ENCODE data around the gene JMJD8.
A peak's percentile ranks its signal among the peaks of the same experiment; 100 is the strongest.

Gene JMJD8

DNA sequence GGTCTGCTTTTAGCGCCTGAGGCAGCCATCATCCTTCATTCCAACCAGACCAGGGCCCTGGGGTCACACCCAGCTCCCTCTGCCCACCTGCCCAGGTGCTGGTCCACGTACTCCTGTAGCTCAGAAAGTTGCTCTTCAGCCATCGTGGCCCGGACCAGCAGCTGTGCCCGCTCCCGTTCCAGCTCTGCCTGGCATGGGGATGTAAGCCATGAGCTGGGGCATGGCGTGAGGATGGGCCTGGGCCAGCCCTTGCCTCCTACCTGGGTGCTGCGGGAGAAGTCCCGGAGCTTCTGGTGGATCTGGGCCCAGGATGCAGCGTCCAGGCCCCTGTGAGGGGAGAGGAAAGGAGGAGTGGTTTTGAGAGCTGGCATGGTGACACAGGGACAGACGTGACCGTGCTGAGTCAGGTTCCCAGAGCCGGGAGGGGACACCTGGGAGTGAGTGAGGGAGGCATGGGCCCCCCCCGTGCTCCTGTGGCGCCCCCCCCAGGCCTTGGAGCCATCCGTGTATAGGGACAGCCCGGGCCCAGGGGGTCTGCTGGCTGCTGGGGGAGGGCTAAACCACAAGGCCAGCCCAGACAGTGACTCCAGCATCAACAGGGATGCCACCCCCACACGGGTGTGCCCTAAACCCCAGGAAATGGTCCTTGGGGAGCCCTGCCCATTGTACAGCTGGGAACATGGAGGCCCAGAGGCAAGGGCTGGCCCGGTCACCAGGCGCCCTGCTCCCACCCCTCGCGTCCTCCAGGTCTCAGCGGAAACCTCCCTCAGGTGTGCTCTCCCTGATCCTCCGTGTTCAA, 38.9 kb upstream of the JMJD8 start:
- DNase-seq (ENCODE audit: low read depth, low spot score): no peak
- H3K27ac ChIP-seq: no peak overlapping the region

GRCh38 chr16:721765-722540, 37.8 kb upstream of the JMJD8 start:
- no peak for DNase-seq (ENCODE audit: low read depth, low spot score)
- peak overlapping the region; percentile 78 for H3K27ac ChIP-seq

GRCh38 chr16:720990-721764, 37.0 kb upstream of the JMJD8 start, which contains the start of gene ANTKMT:
Gene ANTKMT (plus strand): TSS chr16:721146. CDS start chr16:721275, 129 bp downstream.
- no peak for DNase-seq (ENCODE audit: low read depth, low spot score)
- peak within 1 kb of the TSS; percentile 78 for H3K27ac ChIP-seq

GRCh38 chr16:720447-720989, 36.4 kb upstream of the JMJD8 start:
- peak overlapping the region; percentile 78 for H3K27ac ChIP-seq
- DNase-seq (ENCODE audit: low read depth, low spot score): no peak

DNA sequence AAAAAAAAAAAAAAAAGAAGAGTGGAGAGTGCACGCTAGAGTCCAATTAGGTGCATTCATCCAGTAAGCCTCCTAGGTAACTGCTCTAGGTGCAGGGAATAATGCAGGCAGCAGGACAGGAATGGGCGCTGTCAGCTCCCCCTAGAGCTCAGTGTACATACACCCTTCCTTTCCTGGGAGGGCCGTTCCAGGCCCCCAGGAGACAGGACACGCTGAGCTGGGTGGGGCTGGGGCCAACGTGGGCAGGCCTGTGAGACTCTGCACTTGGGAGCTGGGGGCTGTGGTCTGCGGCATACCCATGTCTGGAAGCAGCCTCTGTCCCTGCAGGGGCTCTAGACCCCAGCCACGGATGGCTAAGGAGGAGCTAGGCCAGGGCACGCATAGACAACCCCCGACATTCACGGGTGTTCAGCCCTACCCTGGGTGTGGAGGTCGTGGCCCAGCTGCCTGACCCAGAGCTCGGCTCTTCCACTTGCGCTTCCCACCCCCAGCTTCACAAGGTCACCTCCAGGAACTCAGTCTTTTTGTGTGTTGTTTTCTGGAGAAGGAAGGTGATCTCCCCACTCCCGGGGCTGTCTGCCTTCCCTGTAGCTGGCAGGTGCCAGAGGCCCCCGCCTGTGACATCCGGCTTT, 35.8 kb upstream of the JMJD8 start:
- H3K27ac ChIP-seq: peak overlapping the region; percentile 78
- DNase-seq (ENCODE audit: low read depth, low spot score): no peak

DNA sequence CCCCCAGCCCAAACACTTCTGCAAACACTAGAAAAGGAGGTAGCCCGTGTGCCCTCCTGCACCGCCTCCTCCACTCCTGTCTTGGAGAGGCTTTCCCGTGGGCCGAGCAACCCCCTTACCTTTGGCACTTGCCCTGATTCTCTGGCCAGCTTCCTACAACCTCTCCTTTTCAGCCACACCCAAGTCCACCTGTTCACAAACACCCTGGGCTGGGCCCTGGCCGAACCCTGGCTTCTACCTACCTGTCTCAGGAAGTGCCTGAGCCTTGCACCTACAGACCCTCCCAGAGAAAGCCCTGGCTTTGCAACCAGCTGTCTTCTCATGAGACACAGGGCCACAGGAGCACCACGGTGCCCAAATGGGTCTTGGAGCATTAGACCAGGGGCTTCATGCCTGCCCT, 34.8 kb upstream of the JMJD8 start:
- DNase-seq (ENCODE audit: low read depth, low spot score): no peak
- no peak overlapping the region for H3K27ac ChIP-seq

DNA sequence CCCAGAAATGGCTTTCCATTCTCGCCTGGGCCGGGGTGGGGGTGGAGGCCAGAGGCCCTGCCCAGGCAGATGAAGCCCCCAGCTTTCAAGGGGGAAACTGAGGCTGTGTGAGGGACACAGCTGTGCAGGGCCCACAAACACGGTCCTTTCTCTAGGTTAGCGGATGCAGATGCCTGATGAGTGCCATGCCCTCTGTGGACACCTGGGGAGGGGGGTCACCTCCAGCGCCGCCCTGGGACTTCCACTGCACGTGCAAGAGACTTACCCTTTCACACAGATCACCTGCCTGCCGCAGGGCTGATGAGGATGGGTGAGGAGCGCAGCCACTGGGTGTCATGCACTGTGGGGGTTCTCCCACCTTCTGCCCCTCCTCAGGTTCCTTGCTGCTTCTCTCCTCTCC, 34.3 kb upstream of the JMJD8 start:
- H3K27ac ChIP-seq: no peak overlapping the region
- no peak for DNase-seq (ENCODE audit: low read depth, low spot score)

GRCh38 chr16:717450-718245, 33.5 kb upstream of the JMJD8 start:
- no peak overlapping the region for H3K27ac ChIP-seq
- no peak for DNase-seq (ENCODE audit: low read depth, low spot score)

DNA sequence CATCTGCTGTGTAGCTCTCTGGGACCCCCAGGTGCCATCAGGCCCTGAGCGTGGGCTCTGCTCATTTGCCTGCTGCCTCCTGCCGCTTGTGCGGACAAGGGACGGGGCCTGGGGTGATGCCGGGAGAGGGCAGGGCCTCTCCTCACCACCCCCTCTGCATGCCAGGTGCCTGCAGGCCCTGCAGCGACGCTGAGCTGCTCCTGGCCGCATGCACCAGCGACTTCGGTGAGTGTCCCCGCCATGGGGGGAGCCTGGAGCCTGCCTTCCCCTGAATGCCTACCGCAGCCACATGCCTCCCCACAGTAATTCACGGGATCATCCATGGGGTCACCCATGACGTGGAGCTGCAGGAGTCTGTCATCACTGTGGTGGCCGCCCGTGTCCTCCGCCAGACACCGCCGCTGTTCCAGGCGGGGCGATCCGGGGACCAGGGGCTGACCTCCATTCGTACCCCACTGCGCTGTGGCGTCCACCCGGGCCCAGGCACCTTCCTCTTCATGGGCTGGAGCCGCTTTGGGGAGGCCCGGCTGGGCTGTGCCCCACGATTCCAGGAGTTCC, 32.7 kb upstream of the JMJD8 start:
- no peak for DNase-seq (ENCODE audit: low read depth, low spot score)

DNA sequence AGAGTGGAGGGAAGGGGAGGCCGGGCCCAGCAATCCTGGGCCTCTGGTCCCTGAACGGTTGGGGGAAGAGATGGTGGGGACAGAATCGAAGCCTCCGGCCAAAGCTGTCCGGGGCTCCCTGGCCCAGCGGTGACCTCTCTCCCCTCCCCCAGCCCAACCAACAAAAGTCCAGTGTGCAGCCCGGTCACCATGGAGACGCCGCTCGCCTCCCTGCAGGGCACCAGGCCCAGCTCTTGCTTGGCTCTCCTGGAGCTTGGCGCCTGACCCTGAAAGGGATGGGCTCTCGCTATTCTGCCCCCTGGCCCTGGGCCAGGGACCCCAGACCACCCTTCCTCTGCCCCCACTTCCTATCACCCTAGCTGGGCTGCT, 32.0 kb upstream of the JMJD8 start:
- no peak overlapping the region for H3K27ac ChIP-seq
- no peak for DNase-seq (ENCODE audit: low read depth, low spot score)

More for the DNA sequence above, 32.7 kb upstream of the JMJD8 start:
- no peak overlapping the region for H3K27ac ChIP-seq

DNA sequence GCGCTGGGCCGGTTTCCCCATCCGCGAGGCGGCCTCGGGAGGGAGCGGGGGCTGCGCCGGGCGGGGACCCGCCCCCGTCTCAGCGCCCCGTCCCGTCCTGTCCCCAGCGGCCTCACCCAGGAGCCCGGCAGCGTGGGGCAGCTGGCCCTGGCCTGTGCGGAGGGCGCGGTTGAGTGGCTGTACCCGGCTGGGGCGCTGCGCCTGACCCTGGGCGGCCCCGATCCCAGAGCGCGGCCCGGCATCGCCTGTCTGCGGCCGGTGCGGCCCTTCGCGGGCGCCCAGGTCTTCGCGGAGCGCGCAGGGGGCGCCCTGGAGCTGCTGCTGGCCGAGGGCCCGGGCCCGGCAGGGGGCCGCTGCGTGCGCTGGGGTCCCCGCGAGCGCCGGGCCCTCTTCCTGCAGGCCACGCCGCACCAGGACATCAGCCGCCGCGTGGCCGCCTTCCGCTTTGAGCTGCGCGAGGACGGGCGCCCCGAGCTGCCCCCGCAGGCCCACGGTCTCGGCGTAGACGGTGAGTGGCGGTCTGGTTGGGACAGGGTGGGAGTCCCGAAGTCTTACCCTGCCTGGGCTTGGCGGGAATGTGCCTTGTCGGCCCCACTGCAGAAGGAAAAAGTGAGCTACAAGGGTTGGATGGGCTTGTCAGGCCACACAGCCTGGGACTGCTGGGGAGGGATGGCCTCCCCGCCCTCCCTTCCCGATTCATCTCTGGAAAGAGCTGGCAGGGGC, 31.5 kb upstream of the JMJD8 start:
- peak overlapping the region; percentile 60 for H3K27ac ChIP-seq
- no peak for DNase-seq (ENCODE audit: low read depth, low spot score)

- H3K27ac ChIP-seq: peak within 1 kb of the TSS; percentile 60
- no peak for DNase-seq (ENCODE audit: low read depth, low spot score)
Measured at GRCh38 chr16:714558-715476, 30.7 kb upstream of the JMJD8 start, which contains the start of gene METRN. Gene METRN (plus strand): TSS chr16:715118. CDS start chr16:715290, 172 bp downstream.

DNA sequence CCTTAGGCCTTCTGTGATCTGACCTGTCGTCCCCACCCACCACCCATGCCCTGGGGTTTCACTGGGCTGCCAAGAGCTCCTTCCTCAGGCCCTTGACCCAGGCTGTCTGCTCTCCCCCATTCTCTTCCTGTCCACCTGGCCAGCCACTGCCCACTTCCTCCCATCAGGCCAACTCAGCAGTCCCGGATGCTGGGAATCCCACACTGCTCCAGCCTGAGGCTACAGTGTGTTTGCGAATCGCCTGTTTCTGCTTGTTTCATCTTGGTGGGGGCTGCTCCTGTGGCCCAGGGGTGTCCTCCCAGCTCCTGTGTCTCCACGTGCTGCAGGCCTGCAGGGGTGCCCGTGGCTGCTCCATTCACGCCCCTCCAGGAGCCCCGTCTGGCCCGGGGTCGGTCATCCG, 29.9 kb upstream of the JMJD8 start:
- no peak for DNase-seq (ENCODE audit: low read depth, low spot score)

GRCh38 chr16:712740-713250, 28.7 kb upstream of the JMJD8 start:
- H3K27ac ChIP-seq: peak overlapping the region; percentile 60
- peak; percentile 83 for DNase-seq (ENCODE audit: low read depth, low spot score)

More for the DNA sequence above, 29.9 kb upstream of the JMJD8 start:
- peak overlapping the region; percentile 60 for H3K27ac ChIP-seq

GRCh38 chr16:711548-712320, 27.6 kb upstream of the JMJD8 start:
- DNase-seq (ENCODE audit: low read depth, low spot score): no peak
- peak overlapping the region; percentile 60 for H3K27ac ChIP-seq

DNA sequence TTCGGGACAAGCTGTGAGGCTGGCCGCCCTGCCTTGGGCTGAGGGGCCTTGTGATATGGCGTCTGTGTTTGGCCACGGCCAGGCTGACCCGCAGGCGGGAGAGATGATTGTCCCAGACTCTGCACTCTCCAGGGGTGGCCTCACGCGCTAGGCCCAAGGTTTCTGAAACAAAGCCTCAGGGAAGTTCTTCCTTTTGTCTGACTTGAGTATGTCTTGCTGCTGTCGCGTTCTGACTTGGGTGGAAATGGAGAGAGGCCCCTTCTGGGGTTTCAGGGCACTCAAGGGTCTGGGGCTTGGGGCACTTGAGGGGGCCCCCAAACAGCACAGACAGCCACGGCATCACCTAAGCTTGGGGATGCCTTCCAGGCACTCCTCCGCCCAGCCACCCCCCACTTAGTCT, 26.9 kb upstream of the JMJD8 start:
- no peak overlapping the region for H3K27ac ChIP-seq
- DNase-seq (ENCODE audit: low read depth, low spot score): no peak

All from epithelial cell of prostate (primary cell).